Retinal pigment epithelial cell (primary cell): ENCODE measurements around the gene KLRB1.
A peak's percentile ranks its signal among the peaks of the same experiment; 100 is the strongest.
"Not testable (repeated sequence)": the region's sequence is repeated elsewhere in the genome, so short reads cannot be mapped to it uniquely, and the experiment has no call there.

Experiments used
- DNase-seq: peaks from one replicate; pipeline ENCODE4 v3.0.0-alpha.2; 2010; ENCODE audit warnings: low read depth
- H3K4me3 ChIP-seq: 2 replicates; pipeline ENCODE4 v1.5.1; 2011; ENCODE audit warnings: mild to moderate bottlenecking, low read length, control low read depth, moderate library complexity
- TF ChIP-seq, protein P1 (sequence below): conservative IDR thresholded peaks from 2 replicates; pipeline ENCODE4 v1.5.1; 2011; ENCODE audit warnings: low read depth, low read length, control low read depth, inconsistent platforms

Gene KLRB1

DNA sequence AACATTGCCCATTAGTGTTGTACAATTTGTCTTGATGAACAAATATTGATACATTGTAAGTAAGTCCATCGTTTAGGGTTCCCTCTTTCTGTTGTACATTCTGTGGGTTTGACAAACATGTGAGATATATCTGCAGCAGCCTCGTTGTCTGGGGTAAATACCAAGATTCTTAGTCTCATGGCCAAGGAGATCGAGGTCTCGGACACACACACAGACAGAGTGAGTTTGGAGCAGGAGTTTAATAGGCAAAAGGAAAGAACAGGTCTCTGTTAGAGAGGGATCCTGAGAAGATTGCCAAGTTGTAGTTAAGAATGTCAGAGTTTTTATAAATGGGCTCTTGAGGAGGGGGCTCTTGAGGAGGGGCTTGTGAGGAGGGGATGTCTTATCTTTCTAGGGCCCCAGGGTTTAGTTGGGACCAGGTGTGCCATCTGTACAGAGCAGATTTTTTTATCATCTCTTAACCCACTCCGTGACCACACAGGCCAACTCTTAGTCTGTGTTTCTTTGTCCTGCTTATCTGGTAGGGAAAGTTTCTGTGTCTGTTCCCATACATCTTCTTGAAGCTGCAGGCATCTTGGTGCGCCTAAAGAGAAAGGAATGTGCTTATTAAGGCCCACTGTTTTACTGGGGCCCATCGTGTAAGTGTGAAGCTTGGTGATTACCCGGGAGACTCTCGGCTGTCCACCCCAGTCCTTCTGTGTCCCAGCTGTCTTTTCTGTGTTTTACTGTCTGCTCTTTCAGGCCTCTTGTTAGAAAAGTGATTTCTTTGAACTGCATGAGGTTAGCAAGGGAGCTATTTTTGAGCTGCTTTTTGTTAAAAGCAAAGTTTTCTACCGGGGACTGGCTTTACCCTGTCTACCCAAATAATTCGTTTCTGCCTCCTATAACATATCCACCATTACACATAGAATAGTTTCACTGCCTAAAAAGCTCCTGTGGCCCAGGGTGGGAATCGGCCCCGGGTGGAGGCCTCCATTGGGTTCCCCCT lies 39.4 kb upstream of the KLRB1 start:
- DNase-seq = no peak
- TF ChIP-seq, protein P1, sequence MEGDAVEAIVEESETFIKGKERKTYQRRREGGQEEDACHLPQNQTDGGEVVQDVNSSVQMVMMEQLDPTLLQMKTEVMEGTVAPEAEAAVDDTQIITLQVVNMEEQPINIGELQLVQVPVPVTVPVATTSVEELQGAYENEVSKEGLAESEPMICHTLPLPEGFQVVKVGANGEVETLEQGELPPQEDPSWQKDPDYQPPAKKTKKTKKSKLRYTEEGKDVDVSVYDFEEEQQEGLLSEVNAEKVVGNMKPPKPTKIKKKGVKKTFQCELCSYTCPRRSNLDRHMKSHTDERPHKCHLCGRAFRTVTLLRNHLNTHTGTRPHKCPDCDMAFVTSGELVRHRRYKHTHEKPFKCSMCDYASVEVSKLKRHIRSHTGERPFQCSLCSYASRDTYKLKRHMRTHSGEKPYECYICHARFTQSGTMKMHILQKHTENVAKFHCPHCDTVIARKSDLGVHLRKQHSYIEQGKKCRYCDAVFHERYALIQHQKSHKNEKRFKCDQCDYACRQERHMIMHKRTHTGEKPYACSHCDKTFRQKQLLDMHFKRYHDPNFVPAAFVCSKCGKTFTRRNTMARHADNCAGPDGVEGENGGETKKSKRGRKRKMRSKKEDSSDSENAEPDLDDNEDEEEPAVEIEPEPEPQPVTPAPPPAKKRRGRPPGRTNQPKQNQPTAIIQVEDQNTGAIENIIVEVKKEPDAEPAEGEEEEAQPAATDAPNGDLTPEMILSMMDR = no peak

DNA sequence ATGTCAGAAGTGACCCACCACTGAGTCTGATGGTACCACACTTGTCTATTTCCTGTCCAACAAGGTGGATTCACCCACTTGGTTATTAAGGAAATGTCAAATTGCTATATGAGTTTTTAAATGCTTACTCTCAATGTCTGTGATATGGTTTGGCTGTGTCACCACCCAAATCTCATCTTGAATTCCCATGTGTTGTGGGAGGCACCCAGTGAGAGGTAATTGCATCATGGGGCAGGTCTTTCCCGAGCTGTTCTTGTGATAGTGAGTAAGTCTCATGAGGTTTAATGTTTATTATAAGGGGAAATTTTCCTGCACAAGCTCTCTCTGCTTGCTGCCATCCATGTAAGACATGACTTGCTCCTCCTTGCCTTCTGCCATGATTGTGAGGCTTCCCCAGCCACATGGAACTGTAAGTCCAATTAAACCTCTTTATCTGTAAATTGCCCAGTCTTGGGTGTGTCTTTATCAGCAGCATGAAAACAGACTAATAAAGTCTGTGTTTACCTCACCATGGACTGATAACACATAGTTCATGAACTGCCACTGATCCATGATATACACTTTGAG lies 37.4 kb upstream of the KLRB1 start:
- H3K4me3 ChIP-seq, DNase-seq: not testable (repeated sequence)

More for the DNA sequence above, 39.4 kb upstream of the KLRB1 start:
- peak overlapping the region; percentile 81 for H3K4me3 ChIP-seq

DNA sequence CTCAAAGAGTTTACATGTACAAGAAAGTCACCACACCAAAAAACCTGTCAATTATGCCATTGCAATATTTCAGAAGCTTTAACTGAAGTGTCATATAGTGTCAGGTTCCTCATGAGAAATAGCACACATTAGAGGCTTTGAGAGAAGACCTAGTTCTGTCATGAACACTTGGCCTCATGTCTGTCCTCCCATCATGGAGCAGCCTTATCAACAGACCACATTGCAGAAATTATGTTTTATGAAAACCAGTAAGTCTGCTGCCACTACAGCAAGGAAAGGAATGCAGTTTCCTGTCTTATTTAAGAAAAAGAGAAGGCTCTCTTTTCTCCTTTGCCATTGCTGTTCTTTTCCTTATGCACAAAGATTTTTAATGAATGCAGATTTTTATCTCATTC lies 35.5 kb upstream of the KLRB1 start:
- DNase-seq = no peak
- TF ChIP-seq, protein P1 = no peak
- H3K4me3 ChIP-seq = no peak overlapping the region

DNA sequence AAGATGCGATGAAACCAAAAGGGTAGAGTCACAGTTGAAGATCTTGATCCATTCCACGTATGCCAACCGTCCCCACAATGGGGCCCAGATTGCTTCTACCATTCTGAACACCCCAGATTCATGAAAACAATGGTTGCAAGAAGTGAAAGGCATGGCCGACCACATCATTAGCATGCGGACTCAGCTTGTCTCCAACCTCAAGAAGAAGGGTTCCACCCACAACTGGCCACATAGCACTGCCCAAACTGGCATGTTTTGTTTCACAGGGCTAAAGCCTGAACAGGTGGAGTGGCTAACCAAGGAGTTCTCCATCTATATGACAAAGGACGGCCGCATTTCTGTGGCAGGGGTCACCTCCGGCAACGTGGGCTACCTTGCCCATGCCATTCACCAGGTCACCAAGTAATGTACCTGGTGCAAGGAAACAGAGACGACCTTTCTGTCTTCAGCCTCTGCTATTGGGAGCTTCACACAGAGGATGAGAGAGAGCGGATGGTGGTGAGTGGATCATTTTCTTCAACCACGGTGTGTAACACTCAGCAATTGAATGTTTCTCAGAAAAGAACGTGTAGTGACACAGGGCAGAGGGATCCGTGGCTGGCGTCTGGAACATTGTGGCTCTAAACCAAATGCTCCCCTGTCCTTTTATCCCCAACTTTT lies 35.0 kb upstream of the KLRB1 start:
- no peak overlapping the region for H3K4me3 ChIP-seq

DNA sequence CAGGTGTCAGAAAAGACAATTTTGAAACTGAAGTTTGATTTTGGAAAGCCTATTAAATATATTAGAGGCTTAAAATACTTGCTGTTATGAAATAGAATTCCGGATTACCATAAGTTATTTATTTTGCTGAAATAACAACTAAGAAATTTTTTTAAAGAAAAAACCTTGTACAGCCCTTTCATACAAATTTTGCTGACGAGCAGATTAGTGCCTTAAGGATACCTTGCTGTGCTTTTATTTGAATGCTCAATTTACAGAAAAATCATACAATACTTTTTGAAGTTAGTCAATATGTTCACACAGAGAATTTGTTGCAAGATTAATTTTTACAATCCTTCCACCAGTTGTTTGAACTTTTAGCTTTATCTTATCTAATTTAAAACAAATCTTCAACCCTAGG lies 32.3 kb upstream of the KLRB1 start:
- DNase-seq = no peak
- TF ChIP-seq, protein P1 = no peak
- H3K4me3 ChIP-seq = no peak overlapping the region

More for the DNA sequence above, 35.0 kb upstream of the KLRB1 start:
- TF ChIP-seq, protein P1 = no peak
- DNase-seq = no peak

DNA sequence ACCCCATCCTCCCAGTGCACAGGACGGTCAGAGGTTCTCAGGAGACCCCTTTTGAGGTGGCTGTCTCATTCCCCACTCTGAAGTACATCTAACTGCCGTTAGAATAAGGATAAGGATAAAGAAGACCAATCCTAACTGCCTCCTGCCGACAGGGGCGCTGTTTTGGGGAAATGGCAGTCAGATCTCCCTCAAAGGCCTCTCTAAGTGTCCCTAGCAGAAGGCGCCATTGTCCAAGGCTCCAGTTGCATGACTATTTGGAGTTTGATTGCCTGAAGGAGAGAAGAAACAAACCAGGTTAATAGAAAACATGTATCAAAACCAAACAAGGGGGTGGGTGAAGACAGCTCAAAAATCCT lies 29.1 kb upstream of the KLRB1 start:
- TF ChIP-seq, protein P1 = peak; percentile 15
- DNase-seq = no peak
- H3K4me3 ChIP-seq = no peak overlapping the region

DNA sequence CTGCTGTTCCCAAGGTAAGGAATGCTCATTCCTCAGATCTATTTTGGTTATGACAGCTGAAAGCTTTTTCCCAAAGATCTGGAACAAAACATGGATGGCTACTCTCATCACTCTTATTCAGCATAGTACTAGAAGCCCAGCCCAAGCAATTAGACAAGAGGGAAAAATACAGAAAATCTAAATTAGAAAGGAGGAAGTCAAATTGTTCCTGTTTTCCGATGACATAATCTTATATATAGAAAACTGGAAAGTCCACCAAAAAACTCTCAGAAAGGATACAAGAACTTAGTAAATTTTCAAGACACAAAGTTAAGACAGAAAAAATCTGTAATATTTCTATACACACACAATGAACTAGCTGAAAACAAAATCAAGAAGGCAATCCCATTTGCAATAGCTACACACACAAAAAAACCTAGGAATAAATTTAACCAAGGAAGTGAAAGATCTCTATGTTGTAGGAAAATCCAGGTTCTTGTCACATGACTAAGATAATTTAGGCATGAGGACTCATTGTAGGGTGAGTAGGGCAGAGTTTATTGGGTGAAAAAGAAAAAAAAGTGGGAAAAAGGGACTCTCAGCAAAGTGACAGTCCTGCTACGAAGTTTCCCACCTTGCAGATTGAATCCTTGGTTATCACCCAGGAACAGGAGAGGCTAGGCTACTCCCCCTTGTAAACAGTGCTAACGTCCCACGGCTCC lies 28.6 kb upstream of the KLRB1 start:
- H3K4me3 ChIP-seq = no peak overlapping the region
- DNase-seq = no peak
- TF ChIP-seq, protein P1 = no peak
